Pons (tissue), 1 donor: ENCODE measurements around the gene ZNF576.
A peak's percentile ranks its signal among the peaks of the same experiment; 100 is the strongest.
"Not testable (repeated sequence)": the region's sequence is repeated elsewhere in the genome, so short reads cannot be mapped to it uniquely, and the experiment has no call there.

Experiments used
- DNase-seq: peaks from one replicate; pipeline ENCODE4 v3.0.0-alpha.2; 2016; ENCODE audit warnings: low spot score

ZNF576 gene, protein sequence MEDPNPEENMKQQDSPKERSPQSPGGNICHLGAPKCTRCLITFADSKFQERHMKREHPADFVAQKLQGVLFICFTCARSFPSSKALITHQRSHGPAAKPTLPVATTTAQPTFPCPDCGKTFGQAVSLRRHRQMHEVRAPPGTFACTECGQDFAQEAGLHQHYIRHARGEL

DNA sequence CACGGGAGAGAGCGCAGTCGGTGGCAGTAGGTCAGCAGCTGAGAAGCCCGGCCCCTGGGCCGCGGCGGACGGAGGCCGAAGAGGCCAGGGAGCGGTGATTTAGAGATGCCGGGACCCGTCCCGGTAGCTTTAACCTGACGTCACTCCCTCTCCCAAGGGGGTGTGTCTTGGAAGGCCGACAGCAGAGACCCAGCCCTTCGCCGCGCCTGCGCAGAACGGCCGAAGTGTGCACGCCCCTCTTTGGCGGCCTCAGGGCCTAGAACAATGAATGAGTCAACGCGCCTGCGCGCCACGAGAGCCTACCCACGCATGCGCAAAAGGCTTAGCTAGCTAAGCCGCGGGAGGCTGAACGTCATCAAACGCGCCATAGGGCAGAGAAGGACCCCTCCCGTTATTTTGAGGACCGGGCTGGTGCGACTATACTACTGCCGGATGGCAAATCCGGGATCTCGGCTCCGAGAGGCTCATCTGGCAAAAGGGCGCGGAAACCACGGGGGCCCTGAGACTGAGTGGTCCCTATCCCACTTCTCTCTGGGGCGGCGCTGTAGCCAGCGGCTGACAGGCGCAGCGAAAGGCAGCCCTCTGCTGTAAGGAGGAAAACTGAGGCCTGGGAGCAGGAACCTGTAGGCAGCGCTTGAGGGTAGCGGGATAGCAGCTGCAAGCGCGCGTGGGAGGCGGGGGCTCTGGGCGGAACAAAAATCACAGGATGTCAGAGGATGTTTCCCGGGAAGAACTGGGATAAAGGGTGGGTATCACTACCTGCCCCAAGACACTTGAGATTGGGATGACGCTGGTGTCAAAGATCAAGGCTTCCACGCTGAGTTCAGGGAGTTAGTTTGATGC is at the start of gene ZNF576, which contains the start of gene IRGQ:
Gene ZNF576, plus strand, starts transcription at position 597 of the 843 bp plus-strand sequence. CDS start 514 bp downstream, outside the sequence.
Gene IRGQ, minus strand, starts transcription at position 136 of the 843 bp plus-strand sequence. CDS start 796 bp downstream, outside the sequence.
- peak; percentile 100 for DNase-seq

DNA sequence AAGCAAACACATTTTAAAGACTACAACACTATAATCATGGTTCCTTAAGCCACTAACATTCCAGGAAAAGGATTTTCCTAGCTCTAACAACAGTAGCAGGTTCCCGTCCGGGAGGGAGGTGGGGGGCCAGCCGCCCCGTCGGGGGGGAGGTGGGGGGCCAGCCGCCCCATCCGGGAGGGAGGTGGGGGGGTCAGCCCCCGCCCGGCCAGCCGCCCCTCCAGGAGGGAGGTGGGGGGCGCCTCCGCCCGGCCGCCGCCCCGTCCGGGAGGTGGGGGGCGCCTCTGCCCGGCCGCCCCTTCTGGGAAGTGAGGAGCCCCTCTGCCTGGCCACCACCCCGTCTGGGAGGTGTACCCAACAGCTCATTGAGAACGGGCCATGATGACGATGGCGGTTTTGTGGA is 48.5 kb upstream of the ZNF576 start:
- DNase-seq, result not testable (repeated sequence)

DNA sequence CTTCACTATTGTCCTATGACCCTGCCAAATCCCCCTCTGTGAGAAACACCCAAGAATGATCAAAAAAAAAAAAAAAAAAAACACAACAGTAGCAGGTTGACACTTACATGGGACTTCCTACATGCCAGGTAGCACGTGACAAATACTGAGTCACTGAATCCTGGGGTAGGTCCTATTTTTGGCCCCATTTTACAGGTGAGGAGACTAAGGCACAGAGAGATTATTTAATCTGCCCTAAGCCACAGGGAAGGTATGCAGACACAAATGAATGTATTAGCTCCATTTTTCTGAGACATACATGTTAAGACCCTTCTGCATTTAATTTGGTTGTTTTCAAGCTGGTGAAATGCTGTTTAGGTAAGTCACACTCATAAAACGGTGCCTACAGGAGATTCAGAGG is 47.7 kb upstream of the ZNF576 start:
- no peak for DNase-seq

DNA sequence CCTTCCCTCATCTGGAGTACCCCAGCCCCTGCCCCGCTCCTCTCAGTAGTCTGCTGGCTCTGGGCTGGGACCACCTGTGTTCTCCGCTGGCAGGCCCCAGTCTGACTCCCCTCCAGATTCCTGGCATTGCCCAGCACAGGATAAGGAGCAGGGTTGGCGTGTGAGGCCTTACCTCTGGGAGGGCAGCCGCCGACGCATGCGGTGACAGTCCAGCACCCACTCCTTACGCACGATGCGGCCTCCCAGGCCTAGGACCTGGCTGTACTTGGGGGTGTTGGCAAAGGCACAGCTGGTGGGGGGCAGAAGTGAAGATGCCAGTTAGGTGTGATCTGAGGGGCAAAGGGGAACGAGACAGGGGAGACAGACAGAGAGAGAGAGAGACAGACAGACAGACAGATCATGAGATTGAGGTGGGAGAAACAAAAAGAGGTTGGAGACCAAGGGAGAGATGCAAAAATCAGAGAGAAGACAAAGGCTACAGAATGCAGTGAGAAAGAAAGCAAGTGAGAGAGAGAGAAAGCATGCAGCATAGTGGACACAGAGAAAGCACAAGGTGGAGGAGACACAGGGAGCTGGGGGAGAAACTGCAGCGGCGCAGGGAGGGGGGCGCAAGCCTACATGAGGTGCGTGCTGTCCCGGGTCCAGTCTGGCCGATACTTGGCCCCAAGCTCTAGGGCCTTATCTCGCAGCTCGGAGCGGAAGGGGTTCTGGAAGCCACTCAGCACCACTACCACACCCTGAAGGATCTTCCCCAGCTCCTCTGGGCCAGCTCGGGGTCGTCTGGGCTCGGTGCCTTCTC is 44.8 kb upstream of the ZNF576 start:
- DNase-seq, result no peak

DNA sequence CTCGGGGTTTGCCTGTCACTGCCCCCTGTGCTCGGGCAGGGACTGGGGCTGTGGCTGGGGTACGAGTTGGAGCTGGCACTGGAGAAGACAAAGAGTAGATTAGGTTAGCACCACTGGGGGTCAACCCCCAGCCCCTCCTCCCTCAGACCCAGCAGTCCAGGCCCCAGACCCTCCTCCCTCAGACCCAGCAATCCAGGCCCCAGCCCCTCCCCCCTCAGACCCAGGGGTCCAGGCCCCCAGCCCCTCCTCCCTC is 44.3 kb upstream of the ZNF576 start:
- DNase-seq, result no peak

DNA sequence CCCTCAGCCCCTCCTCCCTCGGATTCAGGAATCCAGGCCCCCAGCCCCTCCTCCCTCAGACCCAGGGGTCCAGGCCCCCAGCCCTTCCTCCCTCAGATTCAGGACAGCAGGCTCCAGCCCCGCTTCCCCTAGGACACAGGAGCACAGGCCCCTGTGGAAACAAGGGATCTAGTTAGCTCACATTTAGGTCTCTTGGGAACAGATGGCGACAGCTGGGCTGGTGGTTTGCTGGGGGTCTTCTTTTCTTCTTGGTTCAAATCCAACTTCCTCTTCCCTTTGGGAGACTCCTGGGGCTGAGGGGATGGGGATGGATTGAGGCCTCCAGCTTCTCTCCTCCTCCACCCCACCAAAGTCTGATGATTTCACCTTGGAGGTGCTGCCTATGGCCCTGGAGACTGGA is 43.8 kb upstream of the ZNF576 start:
- DNase-seq, result no peak

DNA sequence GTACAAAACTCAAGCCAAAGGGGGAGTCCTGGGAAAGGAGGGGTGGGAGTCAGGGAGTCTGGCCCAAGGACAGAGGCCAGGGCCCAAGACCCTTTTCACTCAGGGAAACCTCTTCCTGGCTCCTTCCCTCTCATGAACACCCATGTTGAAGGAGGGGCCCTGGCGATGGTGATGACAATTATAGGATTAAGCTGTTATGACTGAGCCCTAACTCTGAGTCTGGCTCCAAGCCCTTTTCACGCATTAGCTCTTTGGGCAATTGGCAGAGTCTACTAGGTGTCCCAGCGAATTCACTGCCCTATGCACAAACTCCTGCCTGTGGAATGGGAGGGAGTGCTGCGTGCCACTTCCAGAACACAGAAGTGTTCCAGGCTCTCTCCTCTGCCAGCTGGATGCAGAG is 42.7 kb upstream of the ZNF576 start:
- no peak for DNase-seq

DNA sequence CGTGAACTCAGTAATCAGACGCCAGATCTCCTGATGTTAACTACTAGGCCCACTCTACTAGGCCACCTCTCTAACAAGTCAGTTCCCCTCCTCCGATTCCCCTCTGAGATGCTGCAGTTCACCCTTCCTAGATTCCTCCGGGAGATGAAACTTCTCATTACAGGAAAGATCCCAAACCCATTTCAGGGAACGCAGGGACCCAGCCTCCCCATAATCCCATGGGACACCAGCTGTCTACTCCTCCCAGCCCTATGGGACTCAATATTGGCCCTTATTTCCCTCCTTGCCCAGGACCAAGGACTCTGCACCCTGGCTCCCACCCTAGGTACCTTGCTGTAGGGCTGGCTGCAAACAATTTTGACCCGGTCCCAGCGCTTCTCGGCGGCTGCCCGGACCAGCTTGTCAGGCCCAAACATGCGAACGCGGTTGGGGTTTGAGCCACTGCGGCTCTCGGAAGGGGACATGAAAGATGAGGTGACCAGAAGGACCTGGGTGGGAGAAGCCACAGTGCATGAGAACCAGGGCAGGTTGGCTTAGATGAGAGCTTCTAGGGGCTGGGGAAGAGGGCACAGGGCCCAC is 42.0 kb upstream of the ZNF576 start:
- no peak for DNase-seq

DNA sequence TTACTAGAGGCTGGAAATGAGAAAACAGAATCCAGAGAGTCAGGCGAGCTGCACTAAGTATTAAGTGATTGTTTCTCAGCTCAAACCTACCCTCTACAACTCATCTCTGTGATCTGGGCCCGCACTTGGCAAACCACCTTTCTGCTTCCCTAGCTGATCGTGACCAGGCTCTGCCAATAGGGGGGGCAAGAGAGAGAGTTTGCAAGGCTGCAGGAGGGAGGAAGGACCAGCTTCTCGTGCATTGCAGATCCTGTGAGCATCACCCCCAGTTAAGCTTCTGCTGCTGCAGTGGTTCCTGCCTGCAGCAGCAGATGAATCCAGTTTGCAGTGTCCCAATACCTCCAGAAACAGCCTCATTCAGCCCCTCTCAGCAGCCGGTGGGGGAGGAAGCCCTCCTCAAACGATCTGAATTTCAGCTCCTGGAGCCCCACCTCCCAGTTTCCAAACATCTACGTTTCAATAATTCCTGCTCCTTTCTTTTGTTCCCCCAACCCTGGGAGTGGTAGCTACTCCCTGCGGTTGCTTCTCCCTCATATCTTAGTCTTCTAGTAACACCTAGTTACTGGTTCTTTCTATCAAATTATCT is 41.1 kb upstream of the ZNF576 start:
- DNase-seq, result peak; percentile 82

DNA sequence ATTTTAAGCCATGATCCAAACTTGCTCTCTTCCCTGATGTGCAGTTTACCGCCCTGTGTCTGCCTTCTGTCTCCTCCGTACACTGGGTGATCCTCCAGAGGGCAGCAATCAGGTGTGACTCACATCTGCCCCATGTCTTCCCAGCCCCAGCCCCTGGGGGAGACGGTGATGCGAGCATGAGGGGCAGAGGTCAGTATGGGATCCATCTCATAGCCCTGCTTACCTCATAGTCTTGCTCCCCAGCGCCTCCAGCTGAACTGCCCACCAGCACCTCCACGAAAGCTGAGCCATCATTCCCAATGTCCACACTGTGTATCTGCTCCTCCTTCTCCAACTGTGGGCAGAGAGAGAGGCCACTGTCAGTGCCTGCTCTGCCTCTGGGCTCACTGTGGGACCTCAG is 35.7 kb upstream of the ZNF576 start:
- no peak for DNase-seq

DNA sequence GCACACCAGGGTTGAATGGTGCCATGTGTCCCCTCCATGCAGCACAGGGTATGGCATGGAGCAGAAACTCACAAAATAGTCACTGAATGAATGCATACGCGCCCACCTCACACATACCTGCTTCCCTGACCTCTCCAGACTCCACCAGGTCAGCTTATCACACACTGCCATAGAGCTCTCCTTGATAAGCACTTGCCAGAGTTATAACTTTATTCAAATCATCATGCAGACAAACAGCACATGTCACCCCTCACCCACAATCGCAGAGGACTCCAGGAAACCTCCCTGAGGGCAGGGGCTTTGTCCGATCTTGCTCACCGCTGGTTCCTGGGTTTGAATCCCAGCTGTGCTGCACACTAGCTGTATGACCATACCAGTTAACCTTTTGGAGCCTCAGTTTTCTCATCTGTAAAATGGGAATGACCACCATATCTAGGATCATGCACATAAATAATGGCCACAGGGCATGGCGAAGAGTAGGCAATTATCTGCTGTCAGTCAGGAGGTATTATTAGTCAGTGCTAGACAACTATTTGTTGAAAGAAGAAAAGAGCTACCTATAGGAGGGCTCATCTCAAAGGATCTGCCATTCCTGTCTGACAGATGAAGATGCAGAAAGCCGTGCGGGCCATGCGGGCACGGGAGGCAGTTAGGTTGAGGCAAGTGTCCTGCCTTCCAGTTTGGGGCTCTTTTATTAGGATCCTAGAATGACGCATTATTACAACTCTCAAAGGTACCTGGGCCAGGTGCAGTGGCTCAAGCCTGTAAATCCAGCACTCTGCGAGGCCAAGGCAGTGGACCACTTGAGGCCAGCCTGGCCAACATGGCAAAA is 35.0 kb upstream of the ZNF576 start:
- DNase-seq, result no peak

DNA sequence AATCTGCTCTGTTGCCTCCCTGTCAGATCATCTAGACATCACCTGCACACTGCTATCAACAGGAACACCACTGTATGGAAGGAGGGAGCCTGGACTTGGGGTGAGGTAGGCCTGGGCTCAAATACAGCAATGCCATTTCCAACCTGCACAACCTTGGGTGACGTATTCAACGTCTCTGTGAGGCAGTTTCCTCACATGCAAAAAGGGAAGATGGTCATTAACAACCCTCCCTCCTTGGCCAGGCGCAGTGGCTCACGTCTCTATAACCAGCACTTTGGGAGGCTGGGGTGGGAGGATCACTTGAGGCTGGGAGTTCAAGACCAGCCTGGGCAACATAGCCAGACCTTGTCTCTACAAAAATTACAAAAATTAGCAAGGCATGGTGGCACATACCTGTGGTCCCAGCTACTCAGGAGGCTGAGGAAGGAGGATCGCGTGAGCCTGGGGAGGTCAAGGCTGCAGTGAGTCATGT is 34.1 kb upstream of the ZNF576 start:
- DNase-seq, result no peak

DNA sequence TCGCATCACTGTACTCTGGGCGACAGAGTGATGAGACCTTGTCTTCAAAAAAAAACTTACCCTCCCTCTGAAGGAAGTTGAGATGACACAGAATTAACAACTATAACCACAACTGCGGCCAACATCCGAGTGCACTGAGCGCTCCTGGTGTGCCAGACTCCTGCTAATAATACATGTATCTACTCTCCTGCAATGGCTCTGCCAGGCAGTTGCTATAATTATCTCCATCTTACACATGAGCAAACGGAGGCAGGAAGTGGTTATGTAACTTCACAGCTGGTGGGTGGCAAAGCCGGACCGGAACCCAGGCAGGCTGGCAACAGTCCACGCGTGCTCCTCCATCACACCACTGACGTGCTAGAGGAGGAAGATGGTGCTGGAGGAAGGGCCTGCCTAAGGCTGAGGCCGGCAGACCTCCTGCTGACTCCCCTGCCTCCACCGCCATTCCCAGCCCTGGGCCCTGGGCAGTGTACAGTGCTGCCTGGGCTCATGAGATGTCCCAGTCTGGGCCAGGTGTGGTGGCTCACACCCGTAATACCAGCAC is 33.6 kb upstream of the ZNF576 start:
- DNase-seq, result peak; percentile 74

DNA sequence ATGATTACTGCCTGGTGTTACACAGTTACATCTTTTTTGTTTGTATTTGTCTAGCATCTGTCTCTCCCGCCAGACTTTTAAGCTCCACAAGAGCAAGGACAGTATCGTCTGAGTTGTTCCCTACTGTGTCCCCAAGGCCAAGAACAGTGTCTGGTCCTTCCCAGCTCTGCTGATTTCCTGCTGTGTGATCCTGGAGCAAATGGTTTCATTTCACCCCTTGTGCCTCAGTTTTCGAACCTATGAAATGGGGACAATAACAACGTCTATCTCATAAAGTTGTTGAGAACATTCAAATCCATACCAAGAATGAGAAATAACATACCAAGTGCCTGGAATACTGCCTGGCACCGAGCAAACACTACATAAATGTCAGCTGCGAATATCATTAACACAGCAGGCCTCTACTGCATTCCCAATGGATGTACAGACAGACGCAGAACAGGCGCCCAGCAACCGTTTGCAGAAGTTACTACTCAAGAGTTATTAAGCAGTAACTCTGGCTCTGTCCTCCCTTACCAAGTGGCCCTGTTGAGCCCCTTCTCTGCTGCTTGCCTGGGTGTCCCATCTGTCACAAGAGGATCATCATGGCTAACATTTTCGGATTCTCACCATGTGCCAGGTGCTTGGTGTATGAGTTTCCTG is 32.5 kb upstream of the ZNF576 start:
- DNase-seq, result no peak

DNA sequence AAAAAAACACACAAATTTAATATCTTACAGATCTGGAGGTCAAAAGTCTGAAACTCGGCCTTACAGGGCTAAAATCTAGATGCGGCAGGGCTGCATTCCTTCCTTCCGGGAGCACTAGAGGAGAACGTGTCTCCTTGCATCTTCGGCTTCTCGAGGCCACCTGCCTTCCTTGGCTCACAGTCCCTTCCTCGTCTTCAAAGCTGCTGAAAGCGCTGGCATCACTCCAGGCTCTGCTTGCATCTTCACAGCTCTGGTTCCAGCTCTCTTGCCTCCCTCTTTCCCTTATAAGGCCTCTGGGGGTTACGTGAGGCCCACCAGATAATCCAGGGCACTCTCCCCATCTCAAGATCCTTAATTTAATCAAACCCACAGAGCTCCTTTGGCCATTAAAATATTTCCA is 31.6 kb upstream of the ZNF576 start:
- DNase-seq, result no peak

DNA sequence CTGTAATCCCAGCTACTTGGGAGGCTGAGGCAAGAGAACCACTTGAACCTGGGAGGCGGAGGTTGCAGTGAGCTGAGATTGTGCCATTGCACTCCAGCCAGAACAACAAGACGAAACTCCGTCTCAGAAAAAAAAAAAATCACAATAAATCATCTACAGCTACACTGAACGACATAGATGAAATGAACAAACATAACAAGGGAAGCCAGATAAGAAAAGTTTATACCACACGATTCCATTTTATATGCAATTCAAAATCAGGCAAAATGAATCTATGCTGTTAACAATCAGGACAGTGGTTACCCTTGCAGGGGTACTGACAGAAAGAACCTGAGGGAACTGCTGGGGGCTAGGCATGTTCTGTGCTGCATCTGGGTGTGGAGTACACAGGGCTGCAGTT is 26.7 kb upstream of the ZNF576 start:
- no peak for DNase-seq

DNA sequence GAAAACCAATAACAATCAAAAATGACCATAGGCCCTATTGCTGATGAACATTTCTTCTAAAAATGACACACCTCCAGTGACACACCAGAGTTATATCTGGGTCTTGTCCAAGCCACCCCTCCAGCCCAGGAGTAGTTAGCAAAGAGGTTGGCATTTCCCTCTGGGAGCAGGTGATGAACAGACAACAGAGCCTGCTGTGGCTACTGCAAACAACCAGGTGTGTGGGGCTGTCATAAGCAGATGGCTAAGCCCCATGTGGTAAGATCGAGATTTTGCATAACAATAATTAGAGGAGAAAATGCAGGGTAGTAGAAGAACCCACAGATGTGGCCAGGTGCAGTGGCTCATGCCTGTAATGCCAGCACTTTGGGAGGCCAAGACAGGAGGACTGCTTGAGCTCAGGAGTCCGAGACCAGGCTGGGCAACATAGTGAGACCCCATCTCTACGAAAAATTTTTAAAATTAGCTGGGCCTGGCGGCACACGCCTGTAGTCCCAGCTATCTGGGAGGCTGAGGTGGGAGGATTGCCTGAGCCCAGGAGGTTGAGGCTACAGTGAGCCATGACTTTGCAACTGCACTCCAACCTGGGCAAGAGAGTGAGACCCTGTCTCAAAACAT is 26.1 kb upstream of the ZNF576 start:
- DNase-seq, result no peak

DNA sequence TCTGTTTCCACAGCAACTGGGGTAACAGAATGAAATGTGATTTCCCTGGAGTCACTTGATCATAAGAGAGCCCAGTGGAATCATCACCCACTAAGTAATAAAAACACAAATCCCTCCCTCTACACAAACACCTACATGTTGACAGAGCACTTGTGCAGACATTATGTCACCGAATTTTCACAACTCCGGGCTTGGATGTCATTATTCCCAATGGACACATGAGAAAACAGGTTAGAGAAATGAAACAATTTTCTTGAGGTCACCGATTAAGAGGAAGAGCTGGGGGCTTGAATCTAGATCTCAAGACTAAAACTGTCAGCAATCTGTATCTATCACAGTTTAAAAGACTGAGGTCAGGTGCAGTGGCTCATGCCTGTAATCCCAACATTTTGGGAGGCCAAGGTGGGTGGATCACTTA is 24.2 kb upstream of the ZNF576 start:
- no peak for DNase-seq

DNA sequence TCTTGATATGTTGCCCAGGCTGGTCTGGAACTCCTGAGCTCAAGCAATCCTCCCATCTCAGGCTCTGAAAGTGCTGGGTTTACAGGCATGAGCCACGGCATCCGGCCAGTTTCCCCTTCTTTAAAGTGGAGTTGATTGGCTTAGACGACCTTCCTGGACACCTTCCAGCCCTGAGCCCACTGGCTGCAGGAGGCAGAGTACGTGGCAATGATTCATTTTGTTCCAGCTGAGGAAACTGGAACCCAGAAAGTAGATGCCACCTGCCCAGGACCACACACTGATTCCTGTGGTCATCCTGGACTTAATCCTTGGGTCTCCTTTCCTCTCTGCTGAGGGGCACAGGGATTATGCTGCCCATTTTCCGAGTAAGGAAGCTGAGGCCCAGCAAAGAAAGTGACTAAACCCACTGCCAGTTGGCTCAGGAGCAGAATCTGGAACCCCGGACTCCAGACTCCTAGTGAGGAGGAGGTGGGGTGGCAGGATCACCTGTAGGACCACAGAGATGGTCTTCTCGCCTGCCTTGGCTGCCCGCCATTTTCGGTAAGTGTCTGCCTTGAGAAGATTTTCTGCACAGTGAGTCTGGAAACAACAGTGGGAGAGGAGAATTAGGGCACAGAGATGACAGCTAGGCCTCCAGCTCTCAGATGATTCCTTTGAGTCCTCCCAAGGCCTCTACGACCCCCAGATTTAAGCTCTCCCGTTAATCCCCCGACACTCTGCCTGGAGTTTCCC is 21.8 kb upstream of the ZNF576 start:
- DNase-seq, result no peak
